ENCODE results near the gene TSEN54.

TSEN54 gene

DNA sequence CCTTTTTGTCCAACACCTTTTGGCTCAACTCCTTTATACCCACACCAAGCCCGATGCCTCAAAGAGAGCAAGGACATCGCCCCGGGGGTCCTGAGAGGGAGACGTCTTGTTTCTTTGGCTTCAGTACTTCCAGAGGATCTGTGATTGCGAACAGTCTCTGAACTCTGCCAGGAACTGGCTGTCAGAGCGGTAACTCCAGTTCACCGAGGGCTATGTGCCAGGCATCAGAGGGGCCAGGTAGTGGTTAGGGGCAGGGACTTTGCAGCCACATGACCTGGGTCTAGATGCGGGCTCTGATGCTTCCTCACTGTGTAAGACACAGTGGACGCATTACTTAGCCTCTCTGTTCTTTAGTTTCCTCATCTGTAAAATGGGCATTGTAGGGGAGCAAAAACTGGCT is 30.8 kb downstream of the TSEN54 start:
- no peak for DNase-seq

GRCh38 chr17:75548813-75549212 is 32.5 kb downstream of the TSEN54 start:
- no peak for DNase-seq

DNA sequence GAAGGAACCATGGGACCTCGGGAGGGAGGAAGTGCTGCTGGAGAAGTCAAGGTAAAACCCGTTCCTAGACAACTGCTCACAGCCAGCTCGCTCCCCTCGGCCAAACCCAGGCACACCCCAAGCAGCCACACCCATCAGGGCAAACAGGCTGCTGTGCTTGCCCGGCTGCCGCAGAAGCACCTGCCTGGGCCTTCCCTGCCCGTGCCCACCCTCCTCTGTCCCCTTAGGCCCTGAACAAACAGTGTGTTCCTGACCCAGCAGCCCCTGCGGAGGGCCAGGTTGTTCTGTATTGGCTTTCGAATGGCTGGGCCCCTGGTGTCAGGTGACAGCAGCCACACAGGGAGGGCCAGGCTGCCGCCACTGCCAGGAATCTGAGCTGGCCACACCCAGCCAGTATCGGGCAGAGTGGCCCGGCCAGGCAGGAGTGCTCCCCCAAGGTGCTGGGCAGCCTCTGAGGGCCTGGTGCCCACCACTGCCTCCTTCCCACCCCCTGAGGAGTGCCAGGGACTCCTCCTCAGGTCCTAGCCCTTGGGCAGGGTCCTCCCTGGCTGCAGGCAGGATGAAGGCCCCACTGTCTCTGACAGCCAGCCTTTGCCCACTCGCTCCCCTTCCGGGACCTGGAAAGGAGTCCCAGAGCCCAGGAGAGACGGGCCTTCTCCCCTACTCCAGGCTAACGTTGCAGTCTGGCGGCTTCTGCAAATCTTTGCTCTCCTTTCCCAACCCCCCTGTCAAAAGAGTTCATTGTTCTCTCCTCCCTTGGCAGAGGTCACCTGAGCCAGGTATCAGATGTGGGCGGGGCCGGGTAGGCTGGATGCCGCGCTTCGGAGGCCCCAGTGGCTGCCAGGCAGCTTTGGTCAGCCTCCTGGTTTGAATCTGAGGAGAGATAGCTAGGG is 33.2 kb downstream of the TSEN54 start:
- no peak for DNase-seq

- no peak for DNase-seq
These were observed 33.8 kb downstream of the TSEN54 start for GRCh38 chr17:75550139-75550465.

GRCh38 chr17:75551266-75551665 is 34.9 kb downstream of the TSEN54 start:
- DNase-seq = no peak

DNA sequence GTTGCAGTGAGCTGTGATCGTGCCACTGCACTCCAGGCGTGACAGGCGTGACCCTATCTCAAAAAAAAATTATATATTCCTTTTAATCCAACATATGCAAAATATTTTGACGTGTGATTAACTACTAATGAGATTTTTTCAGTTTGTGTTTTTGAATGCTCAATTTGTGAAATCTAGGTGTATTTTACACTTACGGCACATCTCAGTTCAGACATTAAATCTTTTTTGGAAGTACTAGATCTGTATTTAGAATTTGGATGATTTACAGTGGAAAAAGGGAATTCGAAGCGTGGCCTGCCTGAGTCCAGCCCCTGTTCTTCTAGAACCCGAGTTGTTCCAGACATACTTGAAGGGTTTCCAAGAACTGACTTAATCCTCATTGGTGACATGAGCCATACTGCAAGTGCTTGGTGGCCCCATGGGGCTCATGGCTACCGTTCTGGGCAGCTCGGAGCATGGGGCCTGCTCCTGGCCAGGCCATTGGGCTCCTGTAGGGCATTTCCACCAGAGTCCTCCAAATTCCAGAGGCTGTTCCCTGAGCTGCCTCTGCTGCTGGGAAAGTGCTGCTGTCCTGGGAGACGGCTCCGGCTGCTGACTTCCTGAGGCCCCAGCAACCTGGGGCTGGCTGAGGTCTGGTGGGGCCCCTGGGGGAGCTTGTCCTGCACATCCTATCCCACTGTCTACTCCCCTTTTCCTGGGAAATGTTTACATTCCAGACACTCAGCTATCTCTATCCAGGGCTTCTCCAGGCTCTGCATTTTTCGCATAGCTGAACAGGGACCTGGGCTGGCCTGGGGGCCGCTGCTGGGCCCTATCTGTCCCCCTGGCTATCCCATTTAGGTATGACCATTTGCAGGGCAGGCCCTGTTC is 36.3 kb downstream of the TSEN54 start:
- DNase-seq = no peak

GRCh38 chr17:75553295-75554110 is 37.2 kb downstream of the TSEN54 start:
- no peak for DNase-seq

DNA sequence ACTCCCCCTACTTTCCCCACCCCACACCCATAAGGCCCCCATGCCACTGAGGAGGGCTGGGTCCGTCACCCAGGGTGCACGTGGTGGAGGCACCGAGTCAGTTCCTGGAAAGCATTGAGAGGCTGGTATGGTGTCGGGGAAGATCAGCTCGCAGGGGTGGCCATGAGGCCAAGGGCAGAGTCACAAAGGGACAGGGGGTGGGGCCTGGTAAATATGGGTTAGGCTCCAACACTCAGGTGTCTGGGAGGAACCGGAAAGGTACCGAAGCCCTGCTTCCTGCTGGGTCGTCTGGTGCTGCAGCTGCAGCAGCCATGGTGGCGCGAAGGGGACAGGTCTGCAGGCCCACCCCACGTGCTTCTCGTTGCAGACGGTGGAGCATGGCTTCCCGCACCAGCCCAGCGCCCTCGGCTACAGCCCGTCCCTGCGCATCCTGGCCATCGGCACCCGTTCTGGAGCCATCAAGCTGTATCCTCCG is 39.4 kb downstream of the TSEN54 start:
- DNase-seq = no peak

GRCh38 chr17:75557075-75557851 is 40.9 kb downstream of the TSEN54 start:
- no peak for DNase-seq

DNA sequence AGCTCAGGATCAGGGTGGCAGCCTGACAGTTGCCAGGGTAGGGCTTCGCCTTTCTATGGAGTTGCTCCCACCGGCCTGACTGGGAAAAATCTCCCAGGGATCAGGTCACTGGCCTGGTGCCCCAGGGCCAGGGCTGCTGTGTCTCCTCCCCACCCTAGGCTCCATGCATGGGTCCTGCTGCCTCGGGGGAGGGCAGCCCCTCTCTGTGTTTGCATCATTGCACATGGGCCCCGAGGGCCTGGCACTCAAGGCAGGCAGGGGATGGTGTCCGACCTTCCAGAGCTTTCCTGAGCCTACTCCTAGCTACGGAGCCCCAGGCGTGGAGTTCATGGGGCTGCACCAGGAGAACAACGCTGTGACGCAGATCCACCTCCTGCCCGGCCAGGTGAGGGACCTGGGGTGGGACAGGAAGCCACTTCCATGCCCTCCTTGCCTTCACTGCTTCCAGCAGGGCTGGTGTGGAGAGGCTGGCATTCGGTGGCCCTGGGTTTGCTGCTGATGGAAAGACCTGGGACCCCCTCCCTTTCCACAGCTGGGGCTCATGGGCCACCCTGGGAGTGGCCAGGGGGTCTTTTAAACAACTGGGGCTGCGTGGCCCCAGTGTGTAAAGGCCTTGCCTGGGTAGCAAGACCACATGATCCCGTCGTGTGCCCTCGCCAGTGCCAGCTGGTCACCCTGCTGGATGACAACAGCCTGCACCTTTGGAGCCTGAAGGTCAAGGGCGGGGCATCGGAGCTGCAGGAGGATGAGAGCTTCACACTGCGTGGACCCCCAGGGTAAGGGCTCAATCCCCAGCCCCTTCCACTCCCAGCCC is 41.7 kb downstream of the TSEN54 start:
- DNase-seq = no peak

DNA sequence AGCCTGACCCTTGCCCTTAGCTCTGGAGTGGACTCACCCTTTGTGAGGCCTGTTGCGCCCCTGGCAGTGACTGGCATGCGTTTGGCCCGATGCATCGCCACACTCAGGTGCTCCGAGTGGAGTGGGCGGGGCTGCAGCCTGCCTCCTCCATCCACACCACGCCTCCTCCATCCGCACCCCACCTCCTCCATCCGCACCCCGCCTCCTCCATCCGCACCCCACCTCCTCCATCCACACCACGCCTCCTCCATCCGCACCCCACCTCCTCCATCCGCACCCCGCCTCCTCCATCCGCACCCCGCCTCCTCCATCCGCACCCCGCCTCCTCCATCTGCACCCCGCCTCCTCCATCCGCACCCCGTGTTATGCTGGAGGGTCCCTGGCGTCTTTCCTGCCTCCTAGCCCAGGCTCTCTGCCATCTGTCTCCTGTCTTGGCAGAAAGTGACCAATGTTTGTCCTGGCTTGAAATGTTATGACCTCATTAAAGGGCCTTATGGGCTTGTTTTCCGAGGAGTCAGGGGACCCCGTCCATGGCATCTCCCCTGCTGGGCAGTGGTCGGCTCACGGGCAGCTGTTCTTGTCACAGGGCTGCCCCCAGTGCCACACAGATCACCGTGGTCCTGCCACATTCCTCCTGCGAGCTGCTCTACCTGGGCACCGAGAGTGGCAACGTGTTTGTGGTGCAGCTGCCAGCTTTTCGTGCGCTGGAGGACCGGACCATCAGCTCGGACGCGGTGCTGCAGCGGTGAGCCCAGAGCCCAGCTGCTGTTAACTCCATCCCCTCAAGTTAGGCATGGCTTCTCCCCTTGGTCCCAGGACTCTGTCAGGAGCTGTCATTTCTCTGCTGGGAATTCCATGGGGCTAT is 42.6 kb downstream of the TSEN54 start:
- no peak for DNase-seq

DNA sequence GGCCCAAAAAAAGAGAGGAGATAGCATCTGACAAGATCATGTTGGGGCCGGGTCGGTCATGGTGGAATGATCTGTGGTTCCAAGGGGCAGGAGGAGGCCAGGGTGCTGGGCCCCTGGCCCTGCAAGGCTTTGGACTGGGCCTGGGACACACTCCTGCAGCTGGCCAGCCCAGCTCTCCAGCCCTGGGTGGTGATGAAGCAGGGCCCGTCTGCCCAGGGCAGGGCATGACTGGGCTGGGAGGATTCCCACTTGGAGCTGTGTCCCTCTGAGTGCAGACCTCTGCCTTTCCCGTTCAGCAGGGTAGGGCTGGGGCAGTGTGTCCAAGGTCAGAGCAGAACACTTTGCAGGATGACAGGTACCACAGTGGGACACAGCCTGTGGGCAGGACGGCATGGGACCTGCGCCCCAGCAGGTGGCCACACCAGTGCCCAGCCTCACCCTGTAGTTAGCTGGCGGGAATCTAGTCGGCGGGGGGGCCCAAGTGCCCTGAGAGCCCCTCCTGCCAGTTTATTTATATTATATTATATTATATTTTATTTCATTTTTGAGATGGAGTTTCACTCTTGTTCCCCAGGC is 43.7 kb downstream of the TSEN54 start:
- DNase-seq = no peak

DNA sequence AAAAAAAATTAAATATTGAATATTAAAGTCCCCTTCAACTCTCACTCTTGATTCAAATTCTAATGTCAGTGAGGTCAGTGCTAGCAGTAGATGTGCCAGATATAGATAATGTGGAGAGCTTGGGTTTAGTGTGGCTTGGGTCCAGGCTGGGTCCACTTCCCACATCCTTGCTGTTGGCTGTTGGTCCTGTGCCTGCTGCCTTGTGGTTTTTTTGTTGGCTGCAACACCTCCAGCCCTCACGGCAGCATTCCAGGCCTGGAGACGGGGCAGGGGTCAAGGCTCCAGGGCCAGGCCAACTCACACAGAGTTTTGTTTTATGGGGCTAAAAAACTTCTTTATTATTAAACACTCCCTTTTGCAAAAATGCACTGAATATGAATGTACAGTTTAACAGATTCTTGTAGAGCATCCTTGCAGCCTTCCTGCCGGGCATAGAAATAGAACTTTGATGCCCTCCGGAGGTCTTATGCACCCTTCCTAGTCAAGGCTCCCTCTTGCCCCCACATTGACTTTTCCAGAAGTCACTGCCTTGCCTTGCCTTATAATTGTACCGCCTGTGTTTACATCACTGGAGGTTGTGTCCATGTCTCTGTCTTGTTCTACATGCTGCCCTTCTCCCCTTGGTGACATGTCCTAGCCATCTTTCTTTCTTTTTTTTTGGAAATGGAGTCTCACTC is 45.7 kb downstream of the TSEN54 start:
- DNase-seq = no peak

DNA sequence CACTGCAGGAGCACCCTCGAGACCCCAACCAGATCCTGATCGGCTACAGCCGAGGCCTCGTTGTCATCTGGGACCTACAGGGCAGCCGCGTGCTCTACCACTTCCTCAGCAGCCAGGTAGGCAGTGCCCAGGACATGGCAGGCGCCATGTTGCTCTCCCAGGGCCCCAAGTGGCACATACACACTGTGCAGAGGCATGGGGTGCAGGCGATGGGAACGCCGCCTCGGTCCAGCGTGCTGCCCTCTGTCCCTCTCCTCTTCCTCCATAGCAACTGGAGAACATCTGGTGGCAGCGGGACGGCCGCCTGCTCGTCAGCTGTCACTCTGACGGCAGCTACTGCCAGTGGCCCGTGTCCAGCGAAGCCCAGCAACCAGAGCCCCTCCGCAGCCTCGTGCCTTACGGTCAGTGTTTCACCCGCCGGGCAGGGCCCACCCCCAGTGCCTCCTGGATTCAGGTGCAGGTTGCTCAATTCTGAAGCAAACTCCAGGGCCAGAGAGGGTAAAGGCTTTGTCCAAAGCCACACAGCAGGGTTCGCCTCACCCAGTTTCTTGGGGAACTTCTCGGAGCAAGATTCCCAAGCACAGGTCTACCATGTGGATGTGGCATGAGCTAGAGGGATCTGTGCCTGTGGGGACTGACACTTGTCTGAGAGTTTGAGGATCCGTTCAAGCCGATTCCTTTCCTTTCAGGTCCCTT is 46.9 kb downstream of the TSEN54 start:
- no peak for DNase-seq

DNA sequence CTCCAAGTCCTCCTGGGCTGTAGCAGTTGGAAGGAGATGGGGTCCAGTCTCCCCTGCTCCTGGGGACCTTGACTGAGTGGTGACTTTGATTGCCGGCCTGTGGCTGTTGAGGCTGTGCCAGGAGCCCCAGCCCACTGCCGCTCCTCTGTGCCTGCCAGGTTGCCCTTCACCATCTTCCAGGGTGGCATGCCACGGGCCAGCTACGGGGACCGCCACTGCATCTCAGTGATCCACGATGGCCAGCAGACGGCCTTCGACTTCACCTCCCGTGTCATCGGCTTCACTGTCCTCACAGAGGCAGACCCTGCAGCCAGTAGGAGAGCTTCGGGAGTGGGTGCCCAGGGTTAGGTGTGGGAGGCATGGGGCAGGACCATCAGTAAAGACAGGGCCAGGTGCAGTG is 47.9 kb downstream of the TSEN54 start:
- DNase-seq = no peak

GRCh38 chr17:75565066-75565465 is 48.7 kb downstream of the TSEN54 start:
- DNase-seq = no peak

DNA sequence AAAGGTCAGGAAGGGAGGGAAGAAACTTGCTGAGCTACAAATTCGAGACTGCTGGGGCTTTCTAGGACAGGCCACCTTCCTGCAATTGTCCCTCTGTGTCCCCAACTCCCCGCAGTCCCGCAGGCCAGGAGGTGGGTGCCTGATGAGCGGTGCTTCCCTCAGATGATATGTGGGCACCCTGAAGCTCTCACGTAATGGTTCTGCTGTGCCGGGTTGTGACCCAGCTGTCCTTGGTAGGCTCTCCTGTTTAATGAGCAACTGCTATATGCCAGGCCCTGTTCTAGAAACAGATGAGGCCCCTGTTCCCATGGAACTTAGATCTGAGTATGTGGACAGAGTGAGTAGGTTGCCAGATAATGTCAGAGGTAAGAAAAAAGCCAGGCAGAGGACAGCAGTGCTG is 49.3 kb downstream of the TSEN54 start:
- DNase-seq = no peak

- no peak for DNase-seq
These were observed 50.1 kb downstream of the TSEN54 start for GRCh38 chr17:75566416-75566815.

GRCh38 chr17:75566834-75567233 is 50.5 kb downstream of the TSEN54 start:
- no peak for DNase-seq
